Activated B cell treated with CpG ODN at 0.5 μM for 24 hours (primary cell): Measurements from ENCODE around the gene SEMA6A. TPM values are rescaled to one million over a fixed set of nuclear protein-coding genes. Genes with fewer than 3 reads are reported as not detected.

Source experiments
- ATAC-seq: fragments of 200-7000 bp; cut with Tn5 transposase; one replicate; pipeline ENCODE4 v1.10.0; 2021; ENCODE audit warnings: low read depth, mild to moderate bottlenecking, moderate library complexity
- CTCF ChIA-PET: fragments of 350-600 bp; sonication (Branson Sonifier 250); formaldehyde crosslinking; loops from one replicate; lab custom pipeline; 2021; ENCODE audit warnings: antibody characterized with exemption; lab: Charles Lee
- POLR2A ChIA-PET: fragments of 350-600 bp; sonication (Branson Sonifier 250); formaldehyde crosslinking; loops from one replicate; lab custom pipeline; 2021; ENCODE audit warnings: antibody characterized with exemption; lab: Charles Lee
- DNase-seq: peaks from one replicate; pipeline ENCODE4 v3.0.0; 2022
- H3K27ac Mint-ChIP-seq: one replicate; pipeline ENCODE4 v1.8.0; 2020; ENCODE audit warnings: mixed read lengths
- H3K27me3 Mint-ChIP-seq: one replicate; pipeline ENCODE4 v1.8.0; 2021; ENCODE audit warnings: mixed read lengths
- H3K36me3 Mint-ChIP-seq: one replicate; pipeline ENCODE4 v1.8.0; 2021; ENCODE audit warnings: low read depth, mixed read lengths
- H3K4me1 Mint-ChIP-seq: one replicate; pipeline ENCODE4 v1.8.0; 2021; ENCODE audit warnings: mixed read lengths
- H3K4me3 Mint-ChIP-seq: one replicate; pipeline ENCODE4 v1.8.0; 2020; ENCODE audit warnings: mild to moderate bottlenecking, mixed read lengths
- H3K9me3 Mint-ChIP-seq: one replicate; pipeline ENCODE4 v1.8.0; 2020; ENCODE audit warnings: mixed read lengths
- CTCF ChIP-seq: fragments of 200-600 bp; IDR thresholded peaks from one replicate; pipeline ENCODE4 v1.8.0; 2022; ENCODE audit warnings: antibody characterized with exemption, mild to moderate bottlenecking
- intact Hi-C: fragments of 100-400 bp; cut with micrococcal nuclease; formaldehyde crosslinking; loops from one replicate; pipeline ENCODE4 v1.15.1; 2024
- total RNA-seq: library from RNA; stranded (reverse); gene quantifications from 2 replicates; pipeline ENCODE4 v1.2.3, GENCODE V29; 2022

The SEMA6A gene
- total RNA-seq, 1 donor from 2014 or later, result 0.20 TPM

DNA sequence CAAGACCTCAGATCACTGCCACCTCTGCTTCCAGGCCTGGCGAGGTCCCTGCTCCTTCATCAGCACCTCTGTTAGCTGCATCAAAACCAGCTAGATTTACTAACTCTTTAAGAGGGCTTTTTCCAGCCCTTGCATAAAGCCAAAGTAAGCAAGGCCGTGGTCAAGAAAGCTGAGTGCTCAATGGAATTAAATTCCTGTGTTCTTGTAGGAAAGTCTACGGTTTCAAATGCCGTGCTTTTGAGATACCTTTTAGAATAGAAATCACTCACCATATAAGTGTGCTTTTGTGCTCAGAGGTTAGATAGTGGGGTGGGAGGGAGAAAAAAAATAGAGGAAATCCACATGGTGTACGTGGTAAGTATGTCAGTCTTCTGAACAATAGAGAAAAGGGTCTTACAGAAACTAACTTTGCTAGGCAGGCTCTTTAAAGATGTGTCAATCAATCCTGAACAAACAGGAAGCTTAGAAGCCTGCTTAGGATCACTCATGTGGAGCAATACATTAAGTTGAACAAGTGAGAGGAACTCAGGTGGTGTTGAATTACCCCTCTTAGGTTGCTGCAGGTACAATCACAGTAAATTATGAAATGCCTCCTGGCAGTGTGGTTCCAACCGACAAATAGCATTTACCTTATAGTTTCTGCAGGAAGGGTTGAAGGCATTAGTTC, 79.7 kb downstream of the SEMA6A start:
- POLR2A ChIA-PET, result no interaction called here
- Mint-ChIP-seq H3K36me3 (no peaks in the 10 kb centered on the region), H3K9me3 (no peaks in the 10 kb centered on the region), H3K27ac (no peak overlapping the region), H3K4me3 (no peak overlapping the region), H3K27me3 (no peaks in the 10 kb centered on the region), H3K4me1 (peaks cover 24% of the 10 kb centered on the region)
- CTCF ChIA-PET, result no interaction called here
- intact Hi-C loops, result no loop called here
- DNase-seq (no peak), ATAC-seq (no peak)
- no peak for TF ChIP-seq CTCF

GRCh38 chr5:116492776-116493175, 81.8 kb downstream of the SEMA6A start:
- ChIA-PET POLR2A (no interaction called here), CTCF (no interaction called here)
- no peaks in the 10 kb centered on the region for H3K9me3 Mint-ChIP-seq
- no peaks in the 10 kb centered on the region for H3K36me3 Mint-ChIP-seq
- peaks cover 24% of the 10 kb centered on the region for H3K4me1 Mint-ChIP-seq
- no peak for ATAC-seq
- H3K27me3 Mint-ChIP-seq, result no peaks in the 10 kb centered on the region
- TF ChIP-seq CTCF, result no peak
- H3K4me3 Mint-ChIP-seq, result no peak overlapping the region
- DNase-seq, result no peak
- H3K27ac Mint-ChIP-seq, result no peak overlapping the region
- intact Hi-C loops, result no loop called here

DNA sequence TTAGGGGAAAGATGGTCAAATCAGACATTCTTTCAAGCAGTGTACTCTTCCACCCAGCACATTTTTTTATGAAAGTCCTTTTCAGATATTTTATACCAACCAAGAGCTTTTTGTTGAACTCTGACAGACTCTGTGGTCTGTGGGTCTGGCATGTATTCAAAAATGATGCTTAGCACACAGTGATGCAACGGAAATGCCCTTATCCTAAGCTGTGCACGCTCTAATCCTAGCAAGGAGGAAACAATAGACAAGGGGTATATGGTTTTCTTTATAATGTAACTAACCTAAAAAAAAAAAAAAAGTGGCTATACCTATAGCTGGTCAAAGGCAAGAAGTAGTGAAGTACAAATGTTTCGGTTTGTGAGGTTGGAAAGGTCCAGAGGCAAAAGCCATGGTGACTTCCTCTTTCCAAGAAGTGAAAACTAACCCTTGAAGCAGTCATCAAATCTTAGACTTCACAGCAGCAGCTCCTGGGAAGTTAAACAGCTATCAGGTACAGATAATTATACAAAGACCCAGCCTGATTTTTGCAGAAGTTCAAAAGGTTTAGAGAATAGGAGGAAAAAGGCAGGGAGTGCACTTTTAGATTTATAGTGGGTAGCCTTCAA, 82.5 kb downstream of the SEMA6A start:
- ATAC-seq (no peak), DNase-seq (no peak)
- Mint-ChIP-seq H3K4me3 (no peak overlapping the region), H3K36me3 (no peaks in the 10 kb centered on the region), H3K9me3 (no peaks in the 10 kb centered on the region), H3K4me1 (peaks cover 24% of the 10 kb centered on the region), H3K27ac (no peak overlapping the region), H3K27me3 (no peaks in the 10 kb centered on the region)
- TF ChIP-seq CTCF, result no peak
- ChIA-PET CTCF (no interaction called here), POLR2A (no interaction called here)
- intact Hi-C loops, result no loop called here

DNA sequence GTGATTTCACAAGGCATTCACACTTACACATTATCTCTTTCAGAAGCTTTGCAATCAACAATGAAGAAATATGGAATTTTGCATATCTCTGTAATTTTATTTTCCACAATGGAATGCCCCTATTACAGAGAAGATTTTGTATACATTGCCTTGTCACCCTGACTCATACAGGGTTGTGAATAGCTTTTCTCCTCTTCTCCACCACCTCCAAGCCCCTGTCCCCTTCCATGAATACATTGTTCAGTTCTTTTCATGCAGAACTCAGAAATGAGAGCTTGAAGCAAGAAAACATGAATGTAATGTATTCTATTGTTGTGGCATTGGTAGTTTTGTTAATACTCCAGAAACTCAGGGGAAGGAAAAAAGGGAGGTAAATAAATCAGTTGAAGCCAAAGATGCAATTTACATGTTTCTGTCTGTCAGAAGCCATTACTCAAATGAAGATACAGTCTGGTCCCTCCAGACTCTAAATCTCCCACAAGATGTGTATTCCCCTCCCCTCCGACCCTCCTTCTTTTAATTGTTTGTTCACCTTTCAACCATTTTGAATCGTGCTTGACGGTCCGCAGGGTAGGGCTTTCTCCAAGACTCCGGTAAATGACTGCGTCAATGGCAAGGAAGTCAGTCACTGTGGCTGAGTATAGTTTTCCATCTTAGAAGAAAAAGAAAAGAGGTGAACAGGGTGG, 86.1 kb downstream of the SEMA6A start:
- Mint-ChIP-seq H3K4me1 (peaks cover 15% of the 10 kb centered on the region), H3K9me3 (no peaks in the 10 kb centered on the region), H3K4me3 (no peak overlapping the region), H3K27me3 (no peaks in the 10 kb centered on the region), H3K27ac (no peak overlapping the region), H3K36me3 (no peaks in the 10 kb centered on the region)
- no peak for TF ChIP-seq CTCF
- ATAC-seq (no peak), DNase-seq (no peak)
- CTCF ChIA-PET, result no interaction called here
- POLR2A ChIA-PET, result no interaction called here
- intact Hi-C loops, result no loop called here

DNA sequence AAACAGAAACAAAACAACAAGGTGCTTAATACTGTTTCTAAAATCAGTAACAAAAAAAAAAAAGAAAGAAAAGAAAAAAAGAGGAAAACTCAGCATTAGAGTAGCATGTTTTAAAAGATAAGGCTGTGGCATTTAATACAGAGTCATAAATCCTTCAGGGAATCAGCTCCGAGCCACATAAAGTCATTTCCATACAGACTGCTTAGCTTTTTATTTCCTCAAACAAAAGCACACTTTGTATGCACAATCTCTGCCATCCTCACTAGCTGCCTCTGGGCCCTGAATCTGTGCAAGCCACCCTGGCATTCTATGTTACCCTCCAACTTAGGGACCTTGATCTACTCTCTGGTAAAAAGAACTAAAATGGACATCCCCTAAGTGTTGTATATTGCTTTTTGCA, 87.6 kb downstream of the SEMA6A start:
- ChIA-PET CTCF (no interaction called here), POLR2A (no interaction called here)
- Mint-ChIP-seq H3K27ac (no peak overlapping the region), H3K4me3 (no peak overlapping the region), H3K9me3 (no peaks in the 10 kb centered on the region), H3K27me3 (no peaks in the 10 kb centered on the region), H3K4me1 (peaks cover 7% of the 10 kb centered on the region), H3K36me3 (no peaks in the 10 kb centered on the region)
- DNase-seq (no peak), ATAC-seq (no peak)
- TF ChIP-seq CTCF, result no peak
- intact Hi-C loops, result no loop called here
